ENCODE results near the gene EFHD1. TPM values are rescaled to one million over a fixed set of nuclear protein-coding genes. Genes with fewer than 3 reads are reported as not detected.

EFHD1 gene
- total RNA-seq, 1 experiment from 2014 or later, result 0.07 TPM

DNA sequence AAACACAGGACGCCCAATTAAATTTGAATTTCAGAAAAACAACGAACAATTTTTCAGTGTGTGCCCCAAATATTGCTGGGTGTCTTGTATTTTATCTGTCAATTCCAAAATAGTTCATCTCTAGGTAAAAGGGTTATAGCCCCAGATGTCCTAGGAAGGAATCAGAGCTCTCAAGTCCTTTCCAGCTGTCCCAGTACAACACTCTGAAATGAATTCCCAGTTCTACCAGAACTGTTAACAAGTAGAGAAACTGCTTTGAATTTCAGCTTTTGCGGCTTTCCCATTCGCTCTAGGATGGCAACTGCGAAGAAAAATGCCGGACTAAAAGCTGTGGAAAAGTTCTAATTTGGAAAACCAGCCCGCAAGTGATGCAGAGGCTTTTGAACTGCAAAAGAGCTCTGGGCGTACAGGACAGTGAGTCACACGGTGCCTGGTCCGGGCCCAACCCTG, 63.2 kb downstream of the EFHD1 start:
- peaks cover 29% of the 10 kb centered on the region for H3K4me1 ChIP-seq (ENCODE audit: insufficient read depth, low read length)
- DNase-seq (no peak), ATAC-seq (no peak)
- H3K4me2 ChIP-seq (ENCODE audit: low read length), result peak overlapping the region; percentile 68
- peak overlapping the region; percentile 78 for H2AFZ ChIP-seq (ENCODE audit: low read length)
- H3K27ac ChIP-seq (ENCODE audit: low read length), result peak overlapping the region; percentile 47
- H3K27me3 ChIP-seq (ENCODE audit: low read length), result no peaks in the 10 kb centered on the region
- 0 out of 2 replicates have a peak, but pooled peaks cover 2% of the 10 kb centered on the region for H3K36me3 ChIP-seq (ENCODE audit: low read depth, low read length)
- no peaks in the 10 kb centered on the region for H3K9me3 ChIP-seq (ENCODE audit: low read length)
- CTCF ChIA-PET, result interaction anchor here (0.5 kb wide), 1 partner anchor 89 kb away, joined by 3 read pairs; no protein-coding TSS in a partner anchor
- H4K20me1 ChIP-seq (ENCODE audit: low read length), result peaks cover 22% of the 10 kb centered on the region
- peaks cover 44% of the 10 kb centered on the region for H3K79me2 ChIP-seq (ENCODE audit: low read length)
- H3K9me2 ChIP-seq (replicated peaks; ENCODE audit: low read length), result no peaks in the 10 kb centered on the region
- H3K4me3 ChIP-seq (ENCODE audit: low read length), result peak overlapping the region; percentile 95
- H3K9ac ChIP-seq (ENCODE audit: low read length), result peak overlapping the region; percentile 99
- intact Hi-C loops (cut with micrococcal nuclease), result no loop called here
- TF ChIP-seq EZH2 (IDR thresholded peaks at IDR 0.05; ENCODE audit: low read length, unreplicated experiment), result no peak
- TF ChIP-seq EZH2phosphoT487 (IDR thresholded peaks at IDR 0.05; ENCODE audit: borderline replicate concordance, low read length), result no peak
- TF ChIP-seq, protein P1, sequence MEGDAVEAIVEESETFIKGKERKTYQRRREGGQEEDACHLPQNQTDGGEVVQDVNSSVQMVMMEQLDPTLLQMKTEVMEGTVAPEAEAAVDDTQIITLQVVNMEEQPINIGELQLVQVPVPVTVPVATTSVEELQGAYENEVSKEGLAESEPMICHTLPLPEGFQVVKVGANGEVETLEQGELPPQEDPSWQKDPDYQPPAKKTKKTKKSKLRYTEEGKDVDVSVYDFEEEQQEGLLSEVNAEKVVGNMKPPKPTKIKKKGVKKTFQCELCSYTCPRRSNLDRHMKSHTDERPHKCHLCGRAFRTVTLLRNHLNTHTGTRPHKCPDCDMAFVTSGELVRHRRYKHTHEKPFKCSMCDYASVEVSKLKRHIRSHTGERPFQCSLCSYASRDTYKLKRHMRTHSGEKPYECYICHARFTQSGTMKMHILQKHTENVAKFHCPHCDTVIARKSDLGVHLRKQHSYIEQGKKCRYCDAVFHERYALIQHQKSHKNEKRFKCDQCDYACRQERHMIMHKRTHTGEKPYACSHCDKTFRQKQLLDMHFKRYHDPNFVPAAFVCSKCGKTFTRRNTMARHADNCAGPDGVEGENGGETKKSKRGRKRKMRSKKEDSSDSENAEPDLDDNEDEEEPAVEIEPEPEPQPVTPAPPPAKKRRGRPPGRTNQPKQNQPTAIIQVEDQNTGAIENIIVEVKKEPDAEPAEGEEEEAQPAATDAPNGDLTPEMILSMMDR (conservative IDR thresholded peaks at IDR 0.05; ENCODE audit: low read depth, low read length), result no peak
- H3F3A ChIP-seq (ENCODE audit: low read length, unreplicated experiment), result peaks cover 5% of the 10 kb centered on the region
- POLR2A ChIA-PET (ENCODE audit: unreplicated experiment), result interaction anchor here (0.5 to 0.7 kb wide), 5 partner anchors 12 to 217 kb away, joined by 3 to 6 read pairs (median 4); no protein-coding TSS in a partner anchor
- TSS peak; percentile 94 for BruUV-seq (replicated peaks)

GRCh38 chr2:232697059-232697806, 63.8 kb downstream of the EFHD1 start, which contains the start of gene GIGYF2:
Gene GIGYF2 (plus strand): TSS chr2:232697331. CDS start chr2:232735198, 37,867 bp downstream.
- POLR2A ChIA-PET (ENCODE audit: unreplicated experiment), result interaction anchor here (0.6 to 0.7 kb wide), 3 partner anchors 11 to 135 kb away, joined by 3 to 4 read pairs (median 3); no protein-coding TSS in a partner anchor
- peaks cover 29% of the 10 kb centered on the region for H3K4me1 ChIP-seq (ENCODE audit: insufficient read depth, low read length)
- TF ChIP-seq, protein P1 (conservative IDR thresholded peaks at IDR 0.05; ENCODE audit: low read depth, low read length), result no peak
- TF ChIP-seq EZH2 (IDR thresholded peaks at IDR 0.05; ENCODE audit: low read length, unreplicated experiment), result no peak
- no peak for TF ChIP-seq EZH2phosphoT487 (IDR thresholded peaks at IDR 0.05; ENCODE audit: borderline replicate concordance, low read length)
- H3K9ac ChIP-seq (ENCODE audit: low read length), result peak within 1 kb of the TSS; percentile 99
- H3K9me2 ChIP-seq (replicated peaks; ENCODE audit: low read length), result no peaks in the 10 kb centered on the region
- no TSS peak for BruUV-seq (replicated peaks)
- CTCF ChIA-PET, result interaction anchor here (0.5 kb wide), 1 partner anchor 90 kb away, joined by 3 read pairs; no protein-coding TSS in a partner anchor
- H3K36me3 ChIP-seq (ENCODE audit: low read depth, low read length), result 0 out of 2 replicates have a peak, but pooled peaks cover 2% of the 10 kb centered on the region
- peaks cover 5% of the 10 kb centered on the region for H3F3A ChIP-seq (ENCODE audit: low read length, unreplicated experiment)
- H3K4me2 ChIP-seq (ENCODE audit: low read length), result peak within 1 kb of the TSS; percentile 90
- H4K20me1 ChIP-seq (ENCODE audit: low read length), result peaks cover 22% of the 10 kb centered on the region
- peaks cover 50% of the 10 kb centered on the region for H3K79me2 ChIP-seq (ENCODE audit: low read length)
- H2AFZ ChIP-seq (ENCODE audit: low read length), result peak within 1 kb of the TSS; percentile 78
- ATAC-seq, result peak; percentile 92
- DNase-seq, result peak; percentile 96
- H3K27me3 ChIP-seq (ENCODE audit: low read length), result no peaks in the 10 kb centered on the region
- intact Hi-C loops (cut with micrococcal nuclease), result no loop called here
- peak within 1 kb of the TSS; percentile 74 for H3K27ac ChIP-seq (ENCODE audit: low read length)
- H3K9me3 ChIP-seq (ENCODE audit: low read length), result no peaks in the 10 kb centered on the region
- peak within 1 kb of the TSS; percentile 95 for H3K4me3 ChIP-seq (ENCODE audit: low read length)
